Measurements from ENCODE around the gene RAI14. TPM values are rescaled to one million over a fixed set of nuclear protein-coding genes. Genes with fewer than 3 reads are reported as not detected.
A peak's percentile ranks its signal among the peaks of the same experiment; 100 is the strongest.

RAI14 gene
- total and polyA plus RNA-seq, 2 donors (not counting 3 experiments of a cell fraction or from before 2014, with no cell fraction given): 114 to 369 TPM

GRCh38 chr5:34663771-34664496 lies 7.8 kb downstream of the RAI14 start:
- Histone ChIP-seq H3K4me2 (ENCODE audit: insufficient read depth, low read length) (no peak overlapping the region), H3K79me2 (ENCODE audit: control insufficient read depth, insufficient read depth, low read length) (peaks cover 98% of the 10 kb centered on the region), H3K9ac (replicated peaks; ENCODE audit: extremely low read depth, insufficient read depth, low read length) (no peak overlapping the region), H3K27ac (ENCODE audit: insufficient read depth, low read depth, low read length) (peak overlapping the region; percentile 24), H3K9me3 (replicated peaks; ENCODE audit: control insufficient read depth, insufficient read depth, low read length) (no peaks in the 10 kb centered on the region), H2AFZ (ENCODE audit: low read depth, low read length) (no peak overlapping the region), H3K9me1 (replicated peaks; ENCODE audit: control insufficient read depth, extremely low read depth, insufficient read depth, low read length) (no peaks in the 10 kb centered on the region), H3K4me3 (replicated peaks in 1 of 3; ENCODE audit: insufficient read depth in 1 of 3, low read depth in 1 of 3, low read length in 3 of 3) (no peak overlapping the region), H4K20me1 (replicated peaks; ENCODE audit: control insufficient read depth, extremely low read depth, insufficient read depth, low read length) (peaks cover 8% of the 10 kb centered on the region), H3K4me1 (ENCODE audit: control insufficient read depth, extremely low read depth, insufficient read depth, low read length) (peaks cover 37% of the 10 kb centered on the region), H3K36me3 (ENCODE audit: control insufficient read depth in 2 of 2, extremely low read depth in 1 of 2, insufficient read depth in 2 of 2, low read length in 2 of 2) (peaks cover 11 to 15% of the 10 kb centered on the region in 2 experiments), H3K27me3 (ENCODE audit: control insufficient read depth in 2 of 2, insufficient read depth in 2 of 2, low read length in 2 of 2) (no peaks in the 10 kb centered on the region)
- no TSS peak for BruUV-seq (replicated peaks)
- intact Hi-C loops (cut with micrococcal nuclease): no loop called here
- dilution Hi-C loops (cut with MboI; ENCODE audit: extremely low pct_ligation_motif_present, low sequenced_read_pairs): no loop called here
- ChIA-PET CTCF (interaction anchor here (0.7 to 1.4 kb wide), 7 partner anchors 10 to 177 kb away, joined by 3 to 5 read pairs (median 3); no protein-coding TSS in a partner anchor), POLR2A (interaction anchor here (0.7 to 1.1 kb wide), 3 partner anchors 9 to 22 kb away, joined by 3 to 4 read pairs (median 4); no protein-coding TSS in a partner anchor)
- FAIRE-seq (peak; percentile 31), DNase-seq (ENCODE audit: low read depth, low spot score) (no peak)
- TF ChIP-seq MAX (IDR thresholded peaks at IDR 0.05; ENCODE audit: insufficient read depth, insufficient read length) (no peak), FOS (IDR thresholded peaks at IDR 0.05; ENCODE audit: borderline replicate concordance, insufficient read depth, low read length) (no peak), JUN (IDR thresholded peaks at IDR 0.05; ENCODE audit: borderline replicate concordance, insufficient read depth, insufficient read length, low read depth) (no peak), POLR2A (IDR thresholded peaks at IDR 0.05; ENCODE audit: low read depth, low read length) (no peak), EZH2 (IDR thresholded peaks at IDR 0.05; ENCODE audit: borderline replicate concordance, low read depth, low read length, severe bottlenecking) (no peak), MYC (IDR thresholded peaks at IDR 0.05; ENCODE audit: low read depth, low read length) (no peak), POLR2AphosphoS5 (IDR thresholded peaks at IDR 0.05; ENCODE audit: insufficient read depth, low read depth, low read length) (no peak), GATA2 (IDR thresholded peaks at IDR 0.05; ENCODE audit: insufficient read depth, insufficient read length, low read depth, low read length) (no peak)
- TF ChIP-seq, protein P1, sequence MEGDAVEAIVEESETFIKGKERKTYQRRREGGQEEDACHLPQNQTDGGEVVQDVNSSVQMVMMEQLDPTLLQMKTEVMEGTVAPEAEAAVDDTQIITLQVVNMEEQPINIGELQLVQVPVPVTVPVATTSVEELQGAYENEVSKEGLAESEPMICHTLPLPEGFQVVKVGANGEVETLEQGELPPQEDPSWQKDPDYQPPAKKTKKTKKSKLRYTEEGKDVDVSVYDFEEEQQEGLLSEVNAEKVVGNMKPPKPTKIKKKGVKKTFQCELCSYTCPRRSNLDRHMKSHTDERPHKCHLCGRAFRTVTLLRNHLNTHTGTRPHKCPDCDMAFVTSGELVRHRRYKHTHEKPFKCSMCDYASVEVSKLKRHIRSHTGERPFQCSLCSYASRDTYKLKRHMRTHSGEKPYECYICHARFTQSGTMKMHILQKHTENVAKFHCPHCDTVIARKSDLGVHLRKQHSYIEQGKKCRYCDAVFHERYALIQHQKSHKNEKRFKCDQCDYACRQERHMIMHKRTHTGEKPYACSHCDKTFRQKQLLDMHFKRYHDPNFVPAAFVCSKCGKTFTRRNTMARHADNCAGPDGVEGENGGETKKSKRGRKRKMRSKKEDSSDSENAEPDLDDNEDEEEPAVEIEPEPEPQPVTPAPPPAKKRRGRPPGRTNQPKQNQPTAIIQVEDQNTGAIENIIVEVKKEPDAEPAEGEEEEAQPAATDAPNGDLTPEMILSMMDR (IDR thresholded peaks at IDR 0.05; ENCODE audit: extremely low read depth in 1 of 2, insufficient read depth in 1 of 2, low read depth in 1 of 2, low read length in 2 of 2): no peak

Measured in endothelial cell of umbilical vein (primary cell).